ENCODE data around the gene CYP20A1.

DNA sequence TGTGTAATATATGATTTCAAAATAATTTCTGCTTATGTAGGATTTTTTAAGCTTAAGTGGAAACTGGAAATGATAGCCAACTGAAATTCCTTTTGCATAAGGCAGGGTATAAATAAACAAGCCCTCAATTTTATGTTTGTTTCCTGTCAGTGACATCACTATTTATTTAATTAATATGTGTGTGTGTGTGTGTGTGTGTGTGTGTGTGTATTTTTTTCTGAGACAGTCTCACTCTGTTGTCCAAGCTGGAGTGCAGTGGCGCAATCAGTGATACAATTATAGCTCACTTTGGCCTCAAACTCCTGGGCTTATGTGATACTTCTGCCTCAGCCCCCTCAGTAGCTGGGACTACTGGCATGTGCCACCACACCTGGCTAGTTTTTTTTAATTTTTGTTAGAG is 29.3 kb upstream of the CYP20A1 start:
- TF ChIP-seq, protein P1, sequence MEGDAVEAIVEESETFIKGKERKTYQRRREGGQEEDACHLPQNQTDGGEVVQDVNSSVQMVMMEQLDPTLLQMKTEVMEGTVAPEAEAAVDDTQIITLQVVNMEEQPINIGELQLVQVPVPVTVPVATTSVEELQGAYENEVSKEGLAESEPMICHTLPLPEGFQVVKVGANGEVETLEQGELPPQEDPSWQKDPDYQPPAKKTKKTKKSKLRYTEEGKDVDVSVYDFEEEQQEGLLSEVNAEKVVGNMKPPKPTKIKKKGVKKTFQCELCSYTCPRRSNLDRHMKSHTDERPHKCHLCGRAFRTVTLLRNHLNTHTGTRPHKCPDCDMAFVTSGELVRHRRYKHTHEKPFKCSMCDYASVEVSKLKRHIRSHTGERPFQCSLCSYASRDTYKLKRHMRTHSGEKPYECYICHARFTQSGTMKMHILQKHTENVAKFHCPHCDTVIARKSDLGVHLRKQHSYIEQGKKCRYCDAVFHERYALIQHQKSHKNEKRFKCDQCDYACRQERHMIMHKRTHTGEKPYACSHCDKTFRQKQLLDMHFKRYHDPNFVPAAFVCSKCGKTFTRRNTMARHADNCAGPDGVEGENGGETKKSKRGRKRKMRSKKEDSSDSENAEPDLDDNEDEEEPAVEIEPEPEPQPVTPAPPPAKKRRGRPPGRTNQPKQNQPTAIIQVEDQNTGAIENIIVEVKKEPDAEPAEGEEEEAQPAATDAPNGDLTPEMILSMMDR (IDR thresholded peaks at IDR 0.05) = no peak
- TF ChIP-seq POLR2A (IDR thresholded peaks at IDR 0.05) = no peak

All from uterus (tissue), 2 donors.